Esophagus squamous epithelium (tissue), 4 donors: ENCODE results near the gene C10orf53.

ENCODE experiments used
- POLR2A ChIP-seq, 4 donors: fragments of 450-650 bp; IDR thresholded peaks; one replicate each; pipeline ENCODE4 v1.6.1; 2017; ENCODE audit warnings: antibody characterized with exemption in 4 of 4, mild to moderate bottlenecking in 4 of 4, moderate library complexity in 3 of 4
- TF ChIP-seq, protein P1 (sequence below), 6 experiments: fragments of 450-650 bp in 4 of 6; fragments of 200-600 bp in 2 of 6; sonication (generic) in 2 of 6; IDR thresholded peaks; one replicate each; pipeline ENCODE4 v1.5.1; 2016 to 2019; ENCODE audit warnings: antibody characterized with exemption in 6 of 6, mild to moderate bottlenecking in 4 of 6, moderate library complexity in 4 of 6

DNA sequence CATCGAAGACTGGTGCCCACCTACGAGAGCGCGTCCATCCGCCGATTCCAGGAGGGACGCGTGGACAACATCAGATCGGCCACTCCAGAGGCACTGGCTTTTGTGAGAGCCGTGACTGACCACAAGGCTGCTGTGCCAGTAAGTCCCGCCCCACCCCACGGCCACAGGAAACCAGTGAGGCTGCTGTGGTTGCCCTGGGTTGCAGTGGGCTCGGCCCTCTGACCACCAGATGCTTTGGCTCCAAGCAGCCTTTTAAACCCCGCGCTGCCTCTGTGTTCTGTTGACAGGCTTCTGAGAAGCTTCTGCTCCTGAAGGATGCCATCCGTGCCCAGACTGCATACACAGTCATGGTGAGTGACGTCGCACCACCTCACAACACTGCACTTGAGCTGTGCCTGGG lies 24.4 kb upstream of the C10orf53 start:
- TF ChIP-seq, protein P1, sequence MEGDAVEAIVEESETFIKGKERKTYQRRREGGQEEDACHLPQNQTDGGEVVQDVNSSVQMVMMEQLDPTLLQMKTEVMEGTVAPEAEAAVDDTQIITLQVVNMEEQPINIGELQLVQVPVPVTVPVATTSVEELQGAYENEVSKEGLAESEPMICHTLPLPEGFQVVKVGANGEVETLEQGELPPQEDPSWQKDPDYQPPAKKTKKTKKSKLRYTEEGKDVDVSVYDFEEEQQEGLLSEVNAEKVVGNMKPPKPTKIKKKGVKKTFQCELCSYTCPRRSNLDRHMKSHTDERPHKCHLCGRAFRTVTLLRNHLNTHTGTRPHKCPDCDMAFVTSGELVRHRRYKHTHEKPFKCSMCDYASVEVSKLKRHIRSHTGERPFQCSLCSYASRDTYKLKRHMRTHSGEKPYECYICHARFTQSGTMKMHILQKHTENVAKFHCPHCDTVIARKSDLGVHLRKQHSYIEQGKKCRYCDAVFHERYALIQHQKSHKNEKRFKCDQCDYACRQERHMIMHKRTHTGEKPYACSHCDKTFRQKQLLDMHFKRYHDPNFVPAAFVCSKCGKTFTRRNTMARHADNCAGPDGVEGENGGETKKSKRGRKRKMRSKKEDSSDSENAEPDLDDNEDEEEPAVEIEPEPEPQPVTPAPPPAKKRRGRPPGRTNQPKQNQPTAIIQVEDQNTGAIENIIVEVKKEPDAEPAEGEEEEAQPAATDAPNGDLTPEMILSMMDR (IDR thresholded peaks at IDR 0.05): no peak
- TF ChIP-seq POLR2A (IDR thresholded peaks at IDR 0.05): no peak
